WERI-Rb-1 (cell line): ENCODE results near the gene RAC2.

ENCODE experiments used
- DNase-seq: peaks from one replicate; pipeline ENCODE4 v3.0.0-alpha.2; 2020
- H3K27ac ChIP-seq: fragments of 250-450 bp; sonication (Bioruptor Pico); 2 replicates; pipeline ENCODE4 v1.5.1; 2020; ENCODE audit warnings: mild to moderate bottlenecking, moderate library complexity
- H3K27me3 ChIP-seq: fragments of 250-450 bp; sonication (Bioruptor Pico); 2 replicates; pipeline ENCODE4 v1.5.1; 2021; ENCODE audit warnings: mild to moderate bottlenecking, low read depth, moderate library complexity; ENCODE audit not compliant: insufficient read depth, severe bottlenecking
- H3K36me3 ChIP-seq: fragments of 250-450 bp; sonication (Bioruptor Pico); 2 replicates; pipeline ENCODE4 v1.5.1; 2020; ENCODE audit warnings: mild to moderate bottlenecking, moderate library complexity
- H3K4me3 ChIP-seq: 2 replicates; pipeline ENCODE4 v1.5.1; 2011; ENCODE audit warnings: low read depth, mild to moderate bottlenecking, control low read depth, low read length
- H3K9me3 ChIP-seq: fragments of 250-450 bp; sonication (Bioruptor Pico); 2 replicates; pipeline ENCODE4 v1.5.1; 2021; ENCODE audit warnings: mild to moderate bottlenecking, moderate library complexity; ENCODE audit not compliant: severe bottlenecking
- TF ChIP-seq, protein P1 (sequence below): IDR thresholded peaks from 2 replicates; pipeline ENCODE4 v1.5.1; 2011; ENCODE audit warnings: low read depth, mild to moderate bottlenecking, control low read depth, inconsistent platforms, low read length

The RAC2 gene

DNA sequence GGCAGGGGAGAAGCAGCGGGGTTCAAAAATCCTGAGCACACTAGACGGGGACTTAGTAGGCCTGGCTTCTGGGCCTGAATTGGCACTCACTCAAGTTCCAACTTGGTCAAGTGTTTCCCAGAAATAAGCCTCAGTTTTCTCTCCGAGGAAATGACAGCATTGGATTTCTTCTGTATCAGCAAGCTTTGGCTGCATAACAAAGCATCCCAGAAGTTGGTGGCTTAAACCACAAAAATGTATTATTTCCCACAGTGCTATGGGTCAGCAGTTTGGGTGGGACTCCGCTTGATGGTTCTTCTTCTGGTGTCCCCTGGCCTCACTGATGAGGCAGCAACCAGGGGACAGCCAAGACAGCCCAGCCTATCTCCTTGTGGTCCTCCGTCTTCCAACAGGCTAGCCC lies 36.6 kb upstream of the RAC2 start:
- Histone ChIP-seq H3K27me3 (no peaks in the 10 kb centered on the region), H3K4me3 (no peak overlapping the region), H3K36me3 (no peaks in the 10 kb centered on the region), H3K27ac (no peak overlapping the region), H3K9me3 (no peaks in the 10 kb centered on the region)
- DNase-seq = no peak
- TF ChIP-seq, protein P1, sequence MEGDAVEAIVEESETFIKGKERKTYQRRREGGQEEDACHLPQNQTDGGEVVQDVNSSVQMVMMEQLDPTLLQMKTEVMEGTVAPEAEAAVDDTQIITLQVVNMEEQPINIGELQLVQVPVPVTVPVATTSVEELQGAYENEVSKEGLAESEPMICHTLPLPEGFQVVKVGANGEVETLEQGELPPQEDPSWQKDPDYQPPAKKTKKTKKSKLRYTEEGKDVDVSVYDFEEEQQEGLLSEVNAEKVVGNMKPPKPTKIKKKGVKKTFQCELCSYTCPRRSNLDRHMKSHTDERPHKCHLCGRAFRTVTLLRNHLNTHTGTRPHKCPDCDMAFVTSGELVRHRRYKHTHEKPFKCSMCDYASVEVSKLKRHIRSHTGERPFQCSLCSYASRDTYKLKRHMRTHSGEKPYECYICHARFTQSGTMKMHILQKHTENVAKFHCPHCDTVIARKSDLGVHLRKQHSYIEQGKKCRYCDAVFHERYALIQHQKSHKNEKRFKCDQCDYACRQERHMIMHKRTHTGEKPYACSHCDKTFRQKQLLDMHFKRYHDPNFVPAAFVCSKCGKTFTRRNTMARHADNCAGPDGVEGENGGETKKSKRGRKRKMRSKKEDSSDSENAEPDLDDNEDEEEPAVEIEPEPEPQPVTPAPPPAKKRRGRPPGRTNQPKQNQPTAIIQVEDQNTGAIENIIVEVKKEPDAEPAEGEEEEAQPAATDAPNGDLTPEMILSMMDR = no peak

DNA sequence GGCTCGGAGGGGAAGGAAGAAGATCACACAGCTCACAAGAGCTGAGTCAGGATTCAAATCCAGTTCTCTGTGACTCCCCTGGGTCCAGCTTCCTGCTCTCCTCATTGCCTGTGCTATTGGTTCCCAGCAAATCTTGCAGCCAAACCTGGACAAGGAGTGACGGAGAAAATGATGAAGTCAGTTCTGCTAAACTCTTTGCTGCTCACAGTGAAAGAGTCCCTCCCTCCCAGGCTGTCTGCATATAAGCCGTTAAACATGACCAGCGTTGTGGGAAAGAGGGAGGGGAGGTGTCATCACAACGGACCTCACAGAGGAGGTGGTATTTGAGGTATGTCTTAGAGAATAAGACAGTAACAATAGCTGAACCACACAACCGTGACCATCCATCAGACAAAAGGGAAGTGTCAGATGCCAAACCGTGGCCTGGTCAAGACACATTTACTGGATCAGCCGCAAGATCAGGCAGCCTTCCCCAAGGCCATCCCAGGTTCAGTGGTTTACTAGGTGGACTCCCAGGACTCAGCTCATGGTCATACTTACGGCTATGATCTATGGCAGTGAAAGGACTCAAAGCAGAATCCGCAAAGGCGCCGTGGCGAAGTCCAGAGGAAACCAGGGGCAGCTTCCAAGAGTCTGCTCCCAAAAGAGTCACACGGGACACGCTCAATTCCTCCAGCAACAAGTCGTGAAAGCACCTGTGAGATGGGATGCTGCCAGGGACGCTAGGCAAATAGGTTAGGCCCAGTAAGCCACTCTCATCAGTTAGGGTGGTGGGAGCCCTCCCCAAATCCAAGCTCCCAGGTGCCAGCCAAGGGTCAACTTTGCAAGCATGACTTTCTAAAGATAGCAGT lies 35.5 kb upstream of the RAC2 start:
- Histone ChIP-seq H3K27me3 (no peaks in the 10 kb centered on the region), H3K36me3 (no peaks in the 10 kb centered on the region), H3K4me3 (no peak overlapping the region), H3K27ac (no peak overlapping the region), H3K9me3 (no peaks in the 10 kb centered on the region)
- DNase-seq = no peak
- TF ChIP-seq, protein P1 = no peak

DNA sequence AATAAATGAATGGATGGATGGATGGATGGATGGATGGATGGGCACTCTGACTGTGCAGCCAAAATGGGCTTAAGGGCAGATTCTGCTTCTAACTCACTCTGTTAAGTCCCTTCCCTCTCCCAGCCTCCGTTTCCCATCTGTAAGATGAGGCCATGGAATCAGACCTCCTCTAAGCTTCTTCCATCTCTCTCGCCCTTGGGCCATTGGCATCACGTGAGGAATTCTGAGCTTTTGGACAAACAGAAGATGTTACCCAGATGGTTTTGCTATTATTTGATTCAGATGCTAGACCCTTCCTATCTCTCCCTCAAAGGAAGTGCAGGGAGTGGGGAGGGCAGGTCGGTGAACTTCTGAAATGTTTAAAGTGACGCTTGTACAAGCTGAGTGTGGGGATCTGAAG lies 34.2 kb upstream of the RAC2 start:
- H3K9me3 ChIP-seq = no peaks in the 10 kb centered on the region

DNA sequence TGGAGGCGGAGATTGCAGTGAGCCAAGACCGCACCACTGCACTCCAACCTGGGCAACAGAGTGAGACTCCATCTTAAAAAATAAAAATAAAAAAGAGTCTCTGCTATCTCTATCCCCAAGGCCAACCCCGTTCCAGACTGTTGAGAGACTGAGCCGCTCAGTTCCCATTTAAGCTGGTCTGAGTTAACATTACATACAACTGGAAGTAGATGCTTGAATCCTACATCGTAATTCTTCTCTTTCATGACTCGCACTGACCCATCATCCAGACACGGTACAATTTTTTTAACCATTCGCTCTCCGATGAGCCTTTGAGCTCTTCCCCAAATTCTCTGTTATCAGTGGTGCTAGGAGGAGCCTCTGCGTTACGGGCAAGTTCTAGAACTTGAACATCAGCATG lies 33.3 kb upstream of the RAC2 start:
- Histone ChIP-seq H3K27me3 (no peaks in the 10 kb centered on the region), H3K4me3 (no peak overlapping the region), H3K36me3 (no peaks in the 10 kb centered on the region), H3K9me3 (no peaks in the 10 kb centered on the region), H3K27ac (no peak overlapping the region)
- TF ChIP-seq, protein P1 = no peak
- DNase-seq = no peak

More for the DNA sequence above, 34.2 kb upstream of the RAC2 start:
- DNase-seq = no peak
- H3K4me3 ChIP-seq = no peak overlapping the region
- H3K27me3 ChIP-seq = no peaks in the 10 kb centered on the region
- H3K27ac ChIP-seq = no peak overlapping the region
- TF ChIP-seq, protein P1 = no peak
- H3K36me3 ChIP-seq = no peaks in the 10 kb centered on the region

DNA sequence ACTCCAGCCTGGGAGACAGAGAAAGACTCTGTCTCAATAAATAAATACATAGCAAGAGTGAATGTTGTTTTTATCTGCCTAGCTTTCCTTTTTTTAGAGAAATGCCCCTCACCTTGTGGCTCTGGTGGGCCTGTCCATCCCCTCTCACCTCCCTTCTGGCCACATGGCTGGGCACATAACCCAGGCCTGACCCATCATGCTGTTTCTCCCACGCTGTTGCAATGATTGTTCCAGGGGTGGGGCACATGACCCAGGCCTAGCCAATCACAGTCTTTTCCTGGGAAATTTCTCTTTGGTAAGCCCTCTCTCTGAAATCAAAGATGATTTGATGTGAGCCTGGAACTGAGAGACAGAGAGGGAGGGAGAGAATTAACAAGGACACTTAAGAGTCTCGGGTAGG lies 32.7 kb upstream of the RAC2 start:
- no peaks in the 10 kb centered on the region for H3K36me3 ChIP-seq
- no peak for DNase-seq
- TF ChIP-seq, protein P1 = no peak
- no peaks in the 10 kb centered on the region for H3K27me3 ChIP-seq
- H3K9me3 ChIP-seq = no peaks in the 10 kb centered on the region
- H3K27ac ChIP-seq = no peak overlapping the region
- H3K4me3 ChIP-seq = no peak overlapping the region

DNA sequence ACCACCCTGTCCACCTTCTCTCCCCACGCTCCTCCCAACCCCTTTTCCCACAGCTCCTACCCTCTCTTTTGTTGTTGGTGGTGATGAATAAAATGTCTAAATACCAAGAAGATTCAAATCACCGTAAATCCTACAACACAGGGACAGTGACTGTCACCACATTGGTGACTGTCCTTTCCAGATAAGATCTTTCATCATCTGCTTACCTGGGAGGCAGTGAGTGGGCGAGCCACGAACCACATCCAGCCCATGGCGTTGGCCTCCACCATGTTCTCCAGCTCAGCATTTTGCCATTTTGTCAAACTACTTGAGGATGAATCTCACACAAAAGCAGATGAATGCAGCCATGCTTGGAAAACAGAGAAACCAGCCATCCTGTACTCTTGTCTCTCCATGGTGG lies 31.6 kb upstream of the RAC2 start:
- Histone ChIP-seq H3K4me3 (no peak overlapping the region), H3K9me3 (no peaks in the 10 kb centered on the region), H3K27ac (no peak overlapping the region), H3K36me3 (no peaks in the 10 kb centered on the region), H3K27me3 (no peaks in the 10 kb centered on the region)
- no peak for DNase-seq
- TF ChIP-seq, protein P1 = no peak
